Dermis microvascular lymphatic vessel endothelial cell (primary cell): Measurements from ENCODE around the gene HIKESHI. TPM values are rescaled to one million over a fixed set of nuclear protein-coding genes. Genes with fewer than 3 reads are reported as not detected.

Experiments used
- DNase-seq, 2 donors: peaks; one replicate each; pipeline versions ENCODE4 v3.0.0 to v3.0.0-alpha.2; 2010; ENCODE audit warnings: low read depth in 2 of 2
- total RNA-seq: library from RNA; depleted of rRNA; stranded (reverse); fragments of >200 nt; gene quantifications from 2 replicates; pipeline ENCODE4 v1.2.1, GENCODE V29; 2014

Gene HIKESHI
- total RNA-seq, 1 donor from 2014 or later: 70.9 TPM

DNA sequence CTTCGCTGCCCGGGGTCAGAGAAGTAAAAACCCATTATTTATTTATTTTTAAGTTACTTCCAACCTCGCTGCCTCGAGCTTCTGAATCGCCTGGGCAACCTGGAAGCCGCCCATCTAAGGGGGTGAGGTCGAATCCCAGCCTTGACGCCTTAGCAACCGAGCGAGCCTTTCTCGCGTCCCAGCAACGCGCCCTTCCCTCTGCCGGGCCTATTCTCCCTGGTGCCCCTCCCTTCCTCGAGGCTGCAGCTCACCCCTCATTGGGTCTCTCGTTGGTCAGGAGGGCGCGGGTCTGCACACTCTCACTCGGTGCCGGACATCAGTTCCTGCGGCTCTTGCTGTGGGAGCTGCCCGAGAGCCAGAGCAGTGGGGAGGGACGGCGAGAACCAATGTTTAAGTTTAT, 72.5 kb downstream of the HIKESHI start, which contains the start of gene CCDC81:
Gene CCDC81, plus strand, starts transcription at position 302 of the 400 bp plus-strand sequence. CDS start 277 bp downstream, outside the sequence.
- DNase-seq: peak in 1 of 2 donors; percentile 27

GRCh38 chr11:86377972-86378371, 75.9 kb downstream of the HIKESHI start:
- DNase-seq: no peak

- peak in 1 of 2 donors; percentile 44 for DNase-seq
Measured at GRCh38 chr11:86380295-86381059, 78.4 kb downstream of the HIKESHI start.

DNA sequence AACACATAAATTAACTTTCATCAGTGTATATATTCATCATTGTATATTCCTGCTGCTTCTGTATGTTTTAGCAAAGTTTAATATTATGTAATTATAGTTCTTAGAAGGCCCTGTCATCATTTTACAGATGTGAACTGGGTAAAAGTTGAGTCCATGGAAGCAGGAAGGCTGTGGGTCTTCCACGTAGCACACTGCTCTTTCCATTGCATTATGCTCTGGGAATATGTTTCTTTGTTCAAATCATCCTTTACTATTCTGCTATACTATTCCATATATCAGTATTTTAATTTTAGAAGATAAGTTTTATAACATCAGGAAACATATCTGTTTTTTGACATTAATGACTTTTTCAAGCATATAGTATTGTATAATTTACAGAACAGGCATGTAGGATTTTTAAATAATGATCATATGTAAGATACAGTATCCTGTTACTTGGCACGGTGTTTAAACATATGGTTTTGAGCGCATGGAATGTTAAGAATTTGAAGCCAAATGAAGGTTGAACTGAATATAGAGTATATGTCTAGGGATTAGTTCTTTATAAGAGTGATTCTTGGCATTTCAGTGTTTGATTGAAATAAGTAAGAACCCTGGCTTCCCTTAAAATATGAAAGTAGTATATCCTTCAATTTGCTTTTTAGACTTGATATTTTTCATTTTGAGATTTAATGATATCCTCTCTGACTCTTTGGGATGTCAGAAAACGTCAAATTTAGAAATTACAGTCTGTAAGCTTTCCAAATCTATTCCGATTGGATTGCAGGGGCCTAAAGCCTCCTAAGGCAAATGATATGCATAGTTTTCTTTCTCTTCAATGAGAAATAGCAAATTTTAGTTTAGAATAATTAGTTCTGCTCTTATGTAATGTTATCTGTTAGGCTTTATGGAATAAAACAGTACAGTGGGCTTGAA, 81.3 kb downstream of the HIKESHI start:
- DNase-seq: no peak

GRCh38 chr11:86386283-86386682, 84.2 kb downstream of the HIKESHI start:
- no peak for DNase-seq

DNA sequence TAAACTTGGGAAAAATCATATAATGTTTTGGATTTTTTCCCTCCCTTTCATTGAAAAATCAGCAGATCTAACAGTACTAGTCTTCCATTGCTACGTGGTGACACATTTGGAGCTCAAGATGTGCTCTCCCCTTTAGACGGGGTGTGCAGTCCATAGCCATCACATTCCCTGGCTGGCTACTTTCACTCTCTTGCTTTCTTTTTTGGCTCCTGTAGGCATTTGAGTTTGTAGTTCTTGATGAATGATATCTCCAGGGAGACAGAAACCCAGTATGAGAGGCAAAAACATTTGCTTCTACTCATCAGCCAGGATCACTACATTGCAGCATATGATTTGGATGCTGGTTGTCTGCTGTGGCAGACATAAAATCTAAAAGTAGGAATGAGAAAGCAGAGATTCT, 84.7 kb downstream of the HIKESHI start:
- no peak for DNase-seq

DNA sequence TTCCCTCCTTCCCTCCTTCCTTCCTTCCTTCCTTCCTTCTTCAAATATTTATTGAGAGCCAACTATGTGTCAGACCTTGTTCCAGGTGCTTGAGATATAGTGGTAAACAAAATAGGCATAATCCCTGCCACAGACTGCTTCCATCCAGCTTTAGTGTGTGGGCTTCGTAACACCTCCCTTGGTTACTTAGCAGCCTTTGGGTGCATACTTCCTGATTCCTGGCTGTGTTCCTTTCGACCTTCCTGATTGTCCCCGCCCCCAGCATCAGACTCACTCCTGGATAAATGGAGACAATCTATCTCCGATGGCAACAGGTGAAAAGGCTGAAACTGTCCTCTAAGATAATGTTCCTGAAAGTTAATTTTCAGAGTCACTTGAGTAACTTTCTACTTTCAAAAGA, 86.2 kb downstream of the HIKESHI start:
- DNase-seq: no peak

DNA sequence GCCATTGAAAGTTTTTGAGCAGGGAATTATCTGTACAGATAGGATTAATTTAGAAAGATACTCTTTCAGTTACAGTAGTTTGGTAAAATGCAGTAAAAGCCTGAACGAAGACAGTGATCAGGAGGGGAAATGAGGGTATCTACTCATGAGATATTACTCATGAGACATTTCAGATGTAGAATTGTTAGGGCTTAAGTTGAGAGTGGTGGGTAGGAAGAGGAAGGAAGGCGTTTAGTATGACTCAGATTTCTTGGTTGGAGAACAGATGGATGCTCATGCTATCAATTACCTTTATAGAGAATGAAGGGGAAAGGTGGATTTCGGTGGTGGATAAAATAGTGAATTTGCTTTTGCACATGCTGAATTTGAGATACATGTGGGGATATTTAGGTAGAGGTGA, 88.4 kb downstream of the HIKESHI start:
- peak in 1 of 2 donors; percentile 31 for DNase-seq

- DNase-seq: no peak
Measured at GRCh38 chr11:86395061-86395551, 93.1 kb downstream of the HIKESHI start.

Other genes with a start within 250 kb of the HIKESHI start
- 135 and 172 TPM in 2 replicates for gene PICALM, start 233.2 kb upstream of the HIKESHI start, total RNA-seq
- 10.2 and 12.8 TPM in 2 replicates for gene EED, start 57.5 kb upstream of the HIKESHI start, total RNA-seq
- gene CCDC81, start 72.6 kb downstream of the HIKESHI start, total RNA-seq: under 0.01 and 0.25 TPM in 2 replicates